G401 (cell line): ENCODE measurements around the gene ETV2. TPM values are rescaled to one million over a fixed set of nuclear protein-coding genes. Genes with fewer than 3 reads are reported as not detected.
A peak's percentile ranks its signal among the peaks of the same experiment; 100 is the strongest.
"Not testable (repeated sequence)": the region's sequence is repeated elsewhere in the genome, so short reads cannot be mapped to it uniquely, and the experiment has no call there.

ENCODE experiments used
- DNase-seq: peaks from one replicate; pipeline ENCODE4 v3.0.0-alpha.2; 2015; ENCODE audit warnings: low spot score
- in situ Hi-C: cut with HindIII; loops from 2 replicates; pipeline ENCODE4 v1.10.0; 2016; ENCODE audit warnings: low sequenced_read_pairs, mixed read lengths
- total RNA-seq: library from RNA; depleted of rRNA; stranded (reverse); fragments of >200 nt; shearing (Covaris generic); gene quantifications from 2 replicates; pipeline ENCODE4 v1.2.3, GENCODE V29; 2014

The ETV2 gene
- total RNA-seq, 1 experiment from 2014 or later = not detected

DNA sequence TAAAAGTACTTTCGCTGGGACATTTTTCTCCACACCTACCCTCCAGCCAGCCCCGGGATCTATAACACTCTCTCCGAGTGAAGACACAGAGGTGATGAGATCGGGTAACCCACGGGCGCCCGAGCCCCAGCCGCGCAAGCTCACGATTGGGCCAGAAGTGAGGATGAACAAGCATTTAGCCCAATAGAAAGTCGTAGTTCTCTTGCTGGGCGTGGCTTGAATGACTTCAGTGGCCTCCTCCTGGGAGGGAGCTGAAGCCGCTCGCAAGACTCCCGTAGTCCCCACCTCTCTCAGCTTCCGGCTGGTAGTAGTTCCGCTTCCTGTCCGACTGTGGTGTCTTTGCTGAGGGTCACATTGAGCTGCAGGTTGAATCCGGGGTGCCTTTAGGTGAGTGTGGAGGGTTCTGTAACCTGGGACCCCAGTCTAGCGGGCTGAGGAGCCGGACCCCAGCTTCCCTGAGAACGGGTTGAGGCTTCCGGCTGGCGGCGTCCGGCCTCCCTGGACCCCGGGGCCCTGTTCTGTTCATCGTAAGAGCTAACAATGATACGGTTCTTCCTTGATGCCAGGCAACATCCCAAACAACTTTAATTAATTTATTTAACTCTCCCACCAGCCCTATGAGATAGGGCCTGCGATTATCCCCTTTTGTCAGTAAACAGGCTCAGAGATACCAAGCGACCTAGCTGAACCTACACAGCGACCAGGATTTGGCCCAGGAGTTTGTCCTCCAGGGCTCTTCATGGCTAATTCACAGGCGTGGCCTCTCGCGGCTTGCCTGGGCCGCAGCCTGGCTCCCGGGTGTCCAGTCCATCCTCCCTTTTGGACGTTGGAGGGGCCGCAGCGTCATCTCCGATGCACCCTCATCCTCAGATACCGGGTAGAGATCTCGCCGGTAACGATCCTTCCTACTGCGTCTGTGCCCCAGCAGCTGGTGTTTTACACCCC is 6.7 kb downstream of the ETV2 start, which contains the start of gene COX6B1:
COX6B1 (plus strand) TSS at position 307 of the 945 bp plus-strand sequence. CDS start 2,921 bp downstream, outside the sequence.
- in situ Hi-C loops = no loop called here
- DNase-seq = peak; percentile 99

DNA sequence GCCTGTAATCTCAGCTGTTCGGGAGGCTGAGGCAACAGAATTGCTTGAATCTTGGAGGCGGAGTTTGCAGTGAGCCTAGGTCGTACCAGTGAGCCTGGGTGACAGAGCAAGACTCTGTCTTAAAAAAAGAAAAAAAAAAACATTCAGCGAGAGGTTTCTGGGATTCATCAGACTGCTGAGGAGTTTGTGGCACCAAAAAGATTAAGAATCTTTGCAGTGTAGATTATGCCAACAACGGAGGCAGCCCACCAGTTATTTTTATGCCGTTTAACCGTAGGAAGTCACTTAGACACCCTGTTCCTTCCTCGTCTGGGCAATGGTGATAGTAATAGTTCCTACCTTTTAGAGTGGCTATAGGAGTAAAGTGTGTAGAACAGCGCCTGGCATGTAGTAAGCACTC is 9.0 kb downstream of the ETV2 start:
- no peak for DNase-seq
- in situ Hi-C loops = no loop called here

DNA sequence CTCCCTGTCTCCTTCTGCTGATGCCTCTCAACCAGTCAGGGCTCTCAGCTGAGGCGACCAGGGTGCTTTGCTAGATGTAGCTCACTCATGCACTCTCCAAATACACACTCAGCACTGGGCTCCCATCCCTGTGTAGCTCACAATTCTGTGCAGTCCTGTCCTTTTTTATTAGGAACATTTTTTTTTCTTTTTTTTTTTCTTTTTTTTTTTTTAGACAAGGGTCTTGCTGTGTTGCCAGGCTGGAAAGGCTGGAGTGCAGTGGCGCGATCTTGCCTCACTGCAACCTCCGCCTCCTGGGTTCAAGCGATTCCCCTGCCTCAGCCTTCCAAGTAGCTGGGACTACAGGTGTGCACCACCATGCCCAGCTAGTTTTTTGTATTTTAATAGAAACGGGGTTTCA is 13.3 kb downstream of the ETV2 start:
- DNase-seq, in situ Hi-C loops: not testable (repeated sequence)

DNA sequence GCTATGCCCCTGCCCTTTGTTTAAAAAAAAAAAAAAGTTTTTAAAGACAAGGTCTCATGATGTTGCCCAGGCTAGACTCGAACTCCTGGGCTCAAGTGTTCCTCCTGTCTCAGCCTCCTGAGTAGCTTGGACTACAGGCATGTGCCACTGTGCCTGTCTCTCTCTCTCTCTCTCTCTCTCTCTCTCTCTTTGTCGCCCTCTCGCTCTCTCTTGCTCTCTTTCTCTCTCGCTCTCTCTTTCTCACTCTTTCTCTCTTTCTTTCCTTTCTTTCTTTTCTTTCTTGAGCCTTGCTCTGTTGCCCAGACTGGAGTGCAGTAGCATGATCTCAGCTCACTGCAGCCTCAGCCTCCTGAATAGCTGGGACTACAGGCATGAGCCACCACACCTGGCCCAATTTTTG is 14.1 kb downstream of the ETV2 start:
- in situ Hi-C loops = no loop called here
- no peak for DNase-seq

DNA sequence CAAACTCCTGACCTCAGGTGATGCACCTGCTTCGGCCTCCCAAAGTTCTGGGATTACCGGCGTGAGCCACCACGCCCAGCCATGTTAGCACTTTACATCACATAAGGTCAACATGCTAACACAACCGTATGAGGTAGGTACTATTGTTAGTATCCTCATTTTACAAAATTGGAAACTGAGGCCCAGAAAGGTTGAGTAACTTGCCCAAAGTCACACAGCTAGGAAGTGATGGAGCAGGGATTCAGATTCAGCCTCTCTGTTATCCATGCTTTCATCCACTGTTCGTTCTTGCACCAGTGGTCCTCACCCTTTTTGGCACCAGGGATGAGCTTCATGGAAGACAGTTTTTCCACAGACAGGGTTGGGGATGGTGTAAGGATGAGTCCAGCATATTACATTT is 15.2 kb downstream of the ETV2 start:
- in situ Hi-C loops = no loop called here
- no peak for DNase-seq

DNA sequence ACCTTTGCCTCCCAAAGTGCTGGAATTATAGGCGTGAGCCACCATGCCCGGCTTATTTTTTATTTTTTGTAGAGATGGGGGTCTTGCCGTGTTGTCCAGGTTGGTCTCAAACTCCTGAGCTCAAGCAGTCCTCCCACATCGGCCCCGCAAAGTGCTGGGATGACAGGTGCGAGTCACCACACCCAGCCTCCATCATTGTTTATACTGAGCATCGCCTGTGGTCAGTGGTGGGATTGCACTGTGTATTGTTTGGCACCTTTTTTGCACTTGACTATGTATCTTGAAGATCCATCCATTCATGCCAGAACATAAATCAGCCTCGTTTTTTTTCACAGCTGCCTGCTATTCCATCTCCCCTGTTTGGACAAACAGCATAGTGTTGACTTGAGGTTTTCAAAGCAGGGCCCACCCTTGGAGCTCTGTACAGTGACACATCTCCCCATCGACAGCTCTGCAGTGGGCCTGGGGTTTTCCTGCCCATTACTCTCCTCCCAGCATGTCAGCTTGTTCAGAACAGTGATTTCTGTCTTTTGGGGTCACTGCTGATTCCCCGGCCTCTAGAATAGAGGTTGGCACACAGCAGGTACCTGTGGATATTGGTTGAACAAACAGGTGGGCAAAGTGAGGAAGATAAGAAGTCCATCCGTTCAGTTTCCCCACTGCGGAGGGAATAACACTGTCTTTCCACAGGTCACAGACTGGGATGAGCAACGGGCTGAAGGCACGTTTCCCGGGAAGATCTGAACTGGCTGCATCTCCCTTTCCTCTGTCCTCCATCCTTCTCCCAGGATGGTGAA is 16.6 kb downstream of the ETV2 start:
- in situ Hi-C loops = no loop called here

DNA sequence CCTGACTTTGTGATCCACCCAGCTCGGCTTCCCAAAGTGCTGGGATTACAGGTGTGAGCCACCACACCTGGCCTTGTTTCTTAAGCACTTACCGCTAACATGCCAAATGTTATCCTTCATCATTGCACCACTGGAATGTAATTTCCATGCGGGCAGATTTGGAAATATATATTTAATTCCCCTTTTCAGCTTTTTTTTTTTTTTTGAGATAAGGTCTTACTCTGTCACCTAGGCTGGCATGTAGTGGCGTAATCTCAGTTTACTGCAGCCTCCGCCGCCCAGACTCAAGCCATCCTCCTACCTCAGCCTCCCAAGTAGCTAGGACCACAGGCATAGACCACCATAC is 20.4 kb downstream of the ETV2 start:
- in situ Hi-C loops = no loop called here

More for the DNA sequence above, 16.6 kb downstream of the ETV2 start:
- no peak for DNase-seq

DNA sequence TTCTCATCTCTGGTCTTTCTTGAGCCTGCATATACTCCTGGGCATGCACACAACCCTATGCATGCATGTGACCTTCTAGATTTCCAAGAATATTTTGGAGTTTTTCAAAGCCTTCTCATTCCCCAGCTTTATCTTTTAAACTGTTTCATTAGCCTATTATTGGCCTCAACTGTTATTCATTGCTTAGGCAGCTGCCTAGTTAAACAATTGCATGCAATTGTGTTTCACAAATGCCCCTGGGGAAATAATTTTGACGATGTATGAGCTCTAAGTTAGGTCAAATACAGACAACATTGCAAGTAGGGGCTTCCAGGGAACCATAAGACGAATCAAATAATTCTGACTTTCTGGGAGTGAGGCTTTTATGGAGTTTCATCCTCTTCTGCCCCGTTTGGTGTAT is 22.4 kb downstream of the ETV2 start:
- in situ Hi-C loops = no loop called here
- no peak for DNase-seq

More for the DNA sequence above, 20.4 kb downstream of the ETV2 start:
- DNase-seq = no peak

DNA sequence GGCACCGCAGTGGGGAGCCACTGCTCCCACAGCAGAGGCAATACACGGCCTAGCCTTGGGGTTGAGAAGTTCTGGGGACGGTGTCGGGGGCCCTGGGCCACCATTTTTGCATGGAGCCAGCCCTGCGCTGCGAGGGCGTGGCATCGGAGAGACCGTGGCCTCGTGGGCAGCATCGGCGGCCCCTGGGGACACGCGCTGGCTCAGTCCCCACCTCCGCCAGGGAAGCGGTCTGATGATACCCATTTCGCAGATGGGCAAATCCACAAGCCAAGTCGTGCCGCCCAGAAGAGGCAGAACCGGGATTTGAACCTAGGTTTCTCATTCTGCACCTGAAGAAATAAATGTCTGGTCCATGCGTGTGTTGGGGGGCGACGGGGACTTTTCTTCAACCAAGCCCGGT is 23.6 kb downstream of the ETV2 start:
- DNase-seq = no peak
- in situ Hi-C loops = no loop called here

DNA sequence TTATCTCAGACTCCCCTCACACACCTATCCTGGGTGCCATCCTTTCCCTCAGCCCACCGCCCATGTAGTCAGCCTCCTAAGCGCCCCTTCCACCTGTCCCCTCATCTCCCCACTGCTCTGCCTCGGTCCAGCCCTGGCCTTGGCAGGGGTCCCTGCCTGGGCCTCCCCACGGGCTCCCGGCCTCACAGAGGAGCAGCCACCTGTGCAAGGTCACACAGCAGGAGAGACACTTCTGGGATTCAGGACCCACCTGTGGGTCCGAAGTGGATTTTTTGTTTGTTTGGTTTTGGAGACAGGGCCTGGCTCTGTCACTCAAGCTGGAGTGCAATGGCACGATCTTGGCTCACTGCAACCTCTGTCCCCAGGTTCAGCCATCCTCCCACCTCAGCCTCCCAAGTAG is 24.1 kb downstream of the ETV2 start:
- DNase-seq = no peak
- in situ Hi-C loops = no loop called here

DNA sequence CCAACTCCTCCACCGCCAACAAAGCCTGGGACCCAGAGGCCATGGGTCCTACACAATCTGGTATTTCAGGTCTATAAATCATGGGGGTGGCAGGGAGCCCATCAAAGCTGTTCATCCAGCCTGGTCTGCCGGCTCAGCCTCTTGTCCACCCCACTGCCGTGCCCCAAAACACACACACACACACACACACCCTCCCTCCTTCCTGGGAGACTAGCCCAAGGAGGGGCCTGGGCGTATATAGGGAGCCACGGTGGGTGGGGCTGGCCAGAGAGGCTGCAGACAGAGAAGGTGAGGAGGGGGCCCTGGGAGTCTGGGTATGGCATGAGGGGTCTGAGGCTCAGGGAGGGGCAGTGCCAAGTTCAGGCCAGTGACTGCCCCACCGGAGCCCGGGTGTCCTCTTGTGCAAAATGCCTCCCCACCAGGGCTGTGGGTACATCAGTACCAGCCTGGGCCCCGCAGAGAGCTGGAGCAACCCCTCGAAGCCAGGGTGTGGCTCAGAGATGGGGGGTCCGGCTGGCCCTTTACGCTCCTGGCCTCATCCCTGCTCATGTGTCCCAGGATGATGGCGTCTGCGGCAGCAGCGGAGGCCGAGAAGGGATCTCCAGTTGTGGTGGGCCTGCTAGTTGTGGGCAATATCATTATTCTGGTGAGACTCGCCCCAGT is 24.8 kb downstream of the ETV2 start, which contains the start of gene UPK1A:
UPK1A (plus strand) TSS at position 267 of the 663 bp plus-strand sequence; CDS start at position 563, 296 bp downstream.
- in situ Hi-C loops = no loop called here
- no peak for DNase-seq

DNA sequence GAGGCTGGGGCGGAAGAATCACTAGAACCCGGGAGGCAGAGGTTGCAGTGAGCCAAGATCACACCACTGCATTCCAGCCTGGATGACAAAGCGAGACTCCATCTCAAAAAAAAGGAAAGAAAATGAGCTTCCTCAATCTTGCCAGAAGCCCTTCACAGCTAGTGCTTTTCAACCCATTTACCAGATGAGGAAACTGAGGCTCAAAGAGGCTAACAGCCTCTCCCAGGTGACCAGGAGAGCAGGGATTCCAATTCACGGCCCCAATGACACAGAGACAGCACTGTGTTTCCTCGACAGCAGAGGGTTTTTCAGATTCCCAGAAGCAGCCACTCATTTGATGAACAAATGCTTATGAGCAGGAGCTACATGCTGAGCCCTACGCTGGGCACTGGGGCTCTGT is 28.0 kb downstream of the ETV2 start:
- no peak for DNase-seq
- in situ Hi-C loops = no loop called here

DNA sequence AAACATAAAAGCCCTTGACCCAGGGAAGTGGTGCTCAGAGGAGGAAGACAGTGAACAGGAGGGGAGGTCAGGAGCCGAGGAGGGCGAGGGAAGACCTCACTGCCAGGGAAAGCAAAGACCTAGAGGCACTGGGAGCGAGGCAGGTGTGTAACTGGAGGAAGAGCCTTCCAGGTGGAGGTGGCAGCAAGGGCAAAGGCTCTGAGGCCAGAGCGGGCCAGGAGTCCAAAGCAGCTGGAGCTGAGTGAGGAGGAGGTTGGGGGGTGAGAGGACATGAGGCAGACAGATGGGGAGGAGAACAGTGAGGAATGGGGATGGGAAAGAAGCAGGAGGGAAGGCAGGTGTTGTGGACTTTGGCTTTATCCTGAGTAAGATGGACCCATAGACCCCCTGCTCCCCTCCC is 28.4 kb downstream of the ETV2 start:
- no peak for DNase-seq

DNA sequence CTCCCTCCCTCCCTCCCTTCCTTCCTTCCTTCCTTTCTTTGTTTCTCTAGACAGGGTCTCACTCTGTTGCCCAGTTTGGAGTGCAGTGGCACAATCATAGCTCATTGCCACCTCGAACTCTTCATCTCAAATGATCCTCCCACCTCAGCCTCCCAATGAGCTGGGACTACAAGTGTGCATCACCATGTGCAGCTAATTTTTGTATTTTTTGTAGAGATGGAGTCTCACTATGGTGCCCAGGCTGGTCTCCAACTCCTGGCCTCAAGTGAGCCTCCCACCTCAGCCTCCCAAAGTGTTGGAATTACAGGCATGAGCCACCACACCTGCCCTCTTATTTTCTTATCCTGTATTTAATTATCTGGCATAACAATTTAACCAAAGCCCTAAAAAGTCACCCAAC is 29.1 kb downstream of the ETV2 start:
- no peak for DNase-seq
- in situ Hi-C loops = no loop called here

More for the DNA sequence above, 28.4 kb downstream of the ETV2 start:
- in situ Hi-C loops = no loop called here

DNA sequence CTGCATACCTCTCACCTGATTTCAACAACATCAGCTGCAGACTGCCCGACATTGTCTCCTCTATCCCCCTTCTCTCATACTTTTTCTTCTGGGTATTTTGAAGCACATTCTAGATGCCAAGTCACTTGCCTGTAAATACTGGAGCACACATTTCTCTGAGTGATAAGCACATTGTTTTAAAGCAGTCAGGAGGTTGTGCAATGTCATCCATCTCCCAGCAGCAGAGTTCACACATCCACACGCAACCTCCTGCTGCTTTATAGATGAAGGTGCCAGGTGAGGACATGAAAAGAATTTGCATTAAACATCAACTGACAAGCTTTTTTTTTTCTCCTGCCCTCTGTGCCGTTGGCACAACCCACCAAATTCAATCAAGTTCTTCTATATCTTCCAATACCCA is 30.3 kb downstream of the ETV2 start:
- DNase-seq = no peak
- in situ Hi-C loops = no loop called here

DNA sequence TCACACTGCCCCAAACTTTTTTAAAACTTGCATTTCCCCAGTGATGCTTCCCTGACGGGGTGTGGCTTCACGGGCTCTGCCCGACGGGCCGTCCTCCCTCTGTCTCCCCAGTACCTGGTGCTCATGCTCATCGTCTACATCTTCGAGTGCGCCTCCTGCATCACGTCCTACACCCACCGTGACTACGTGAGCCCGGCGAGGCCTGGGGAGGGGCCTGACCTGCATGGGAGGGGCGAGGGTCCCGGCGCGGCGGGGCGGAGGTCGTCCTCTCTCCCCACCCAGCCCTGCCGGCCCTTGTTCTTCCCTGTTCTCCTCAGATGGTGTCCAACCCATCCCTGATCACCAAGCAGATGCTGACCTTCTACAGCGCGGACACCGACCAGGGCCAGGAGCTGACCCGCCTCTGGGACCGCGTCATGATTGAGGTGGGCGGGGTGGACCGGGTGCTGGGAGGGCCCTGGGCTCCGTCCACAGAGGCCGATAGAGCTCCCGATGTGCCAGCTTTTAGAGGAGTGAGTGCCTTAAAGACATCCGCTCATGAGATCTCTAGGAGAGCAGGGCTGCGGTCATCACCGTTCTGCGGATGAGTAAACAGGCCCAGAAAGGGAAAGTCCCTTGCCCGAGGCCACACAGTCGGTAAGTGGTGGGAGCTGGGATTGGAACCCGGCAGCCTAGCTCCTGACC is 31.7 kb downstream of the ETV2 start:
- DNase-seq = no peak
- in situ Hi-C loops = no loop called here

DNA sequence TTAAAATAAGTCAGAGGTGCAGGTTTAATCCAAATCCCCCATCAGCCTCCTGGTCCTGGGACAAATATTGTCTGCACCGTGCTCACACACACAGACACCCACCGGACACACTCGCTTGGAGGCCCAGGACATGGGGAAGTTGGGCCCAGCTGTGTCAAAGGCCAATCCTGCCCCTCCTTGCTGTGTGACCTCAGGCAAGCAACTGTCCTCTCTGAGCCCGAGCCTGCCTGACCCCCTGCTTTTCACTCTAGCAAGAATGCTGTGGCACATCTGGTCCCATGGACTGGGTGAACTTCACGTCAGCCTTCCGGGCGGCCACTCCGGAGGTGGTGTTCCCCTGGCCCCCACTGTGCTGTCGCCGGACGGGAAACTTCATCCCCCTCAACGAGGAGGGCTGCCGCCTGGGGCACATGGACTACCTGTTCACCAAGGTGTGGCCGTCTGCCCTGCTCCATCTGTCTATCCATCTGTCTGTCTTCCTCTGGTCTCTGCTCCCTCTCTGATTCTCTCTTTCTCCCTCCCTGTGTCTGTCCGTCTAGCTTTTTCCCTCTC is 34.1 kb downstream of the ETV2 start:
- in situ Hi-C loops = no loop called here
- DNase-seq = no peak

DNA sequence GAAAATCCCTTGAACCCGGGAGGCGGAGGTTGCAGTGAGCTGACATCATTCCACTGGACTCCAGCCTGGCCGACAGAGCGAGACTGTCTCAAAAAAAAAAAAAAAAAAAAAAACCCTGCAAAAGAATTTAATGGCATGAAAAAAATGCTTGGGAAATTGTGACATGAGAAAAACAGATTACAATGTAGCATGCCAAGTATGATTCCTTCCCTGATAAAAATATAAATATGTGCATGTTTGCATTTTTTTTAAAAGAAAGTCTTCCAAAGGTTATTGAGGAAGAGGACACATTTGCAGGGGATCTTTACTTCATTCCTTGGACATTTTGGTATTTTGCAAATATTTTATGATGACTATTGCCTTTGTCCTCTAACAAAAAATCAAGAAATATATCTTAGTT is 48.3 kb downstream of the ETV2 start:
- in situ Hi-C loops = loop anchor here (10.0 kb wide), 1 partner anchor 145 kb away; no protein-coding TSS in a partner anchor

DNA sequence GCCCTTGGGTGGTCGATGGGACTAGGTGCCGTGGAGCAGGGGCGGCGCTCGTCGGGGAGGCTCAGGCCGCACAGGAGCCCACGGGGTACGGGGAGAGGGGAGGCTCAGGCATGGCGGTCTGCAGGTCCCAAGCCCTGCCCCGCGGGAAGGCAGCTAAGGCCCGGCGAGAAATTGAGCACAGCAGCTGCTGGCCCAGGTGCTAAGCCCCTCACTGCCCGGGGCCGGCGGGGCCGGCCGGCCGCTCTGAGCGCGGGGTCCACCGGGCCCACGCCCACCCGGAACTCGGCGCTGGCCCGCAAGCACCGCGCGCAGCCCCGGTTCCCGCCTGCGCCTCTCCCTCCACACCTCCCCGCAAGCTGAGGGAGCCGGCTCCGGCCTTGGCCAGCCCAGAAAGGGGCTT is 49.6 kb downstream of the ETV2 start:
- in situ Hi-C loops = loop anchor here (10.0 kb wide), 1 partner anchor 144 kb away; no protein-coding TSS in a partner anchor
- not testable (repeated sequence) for DNase-seq

More for the DNA sequence above, 48.3 kb downstream of the ETV2 start:
- no peak for DNase-seq
